AG10803 (cell line): ENCODE data around the gene FILIP1L.

Experiments
- DNase-seq: peaks from one replicate; pipeline ENCODE4 v3.0.0; 2010; ENCODE audit warnings: low read depth
- H3K4me3 ChIP-seq: 2 replicates; pipeline ENCODE4 v1.5.1; 2011; ENCODE audit warnings: mild to moderate bottlenecking, low read length, control low read depth
- TF ChIP-seq, protein P1 (sequence below): conservative IDR thresholded peaks from 2 replicates; pipeline ENCODE4 v1.5.1; 2011; ENCODE audit warnings: mild to moderate bottlenecking, low read length, control low read depth, inconsistent platforms

Gene FILIP1L

GRCh38 chr3:100106531-100107141, 7.7 kb downstream of the FILIP1L start:
- TF ChIP-seq, protein P1, sequence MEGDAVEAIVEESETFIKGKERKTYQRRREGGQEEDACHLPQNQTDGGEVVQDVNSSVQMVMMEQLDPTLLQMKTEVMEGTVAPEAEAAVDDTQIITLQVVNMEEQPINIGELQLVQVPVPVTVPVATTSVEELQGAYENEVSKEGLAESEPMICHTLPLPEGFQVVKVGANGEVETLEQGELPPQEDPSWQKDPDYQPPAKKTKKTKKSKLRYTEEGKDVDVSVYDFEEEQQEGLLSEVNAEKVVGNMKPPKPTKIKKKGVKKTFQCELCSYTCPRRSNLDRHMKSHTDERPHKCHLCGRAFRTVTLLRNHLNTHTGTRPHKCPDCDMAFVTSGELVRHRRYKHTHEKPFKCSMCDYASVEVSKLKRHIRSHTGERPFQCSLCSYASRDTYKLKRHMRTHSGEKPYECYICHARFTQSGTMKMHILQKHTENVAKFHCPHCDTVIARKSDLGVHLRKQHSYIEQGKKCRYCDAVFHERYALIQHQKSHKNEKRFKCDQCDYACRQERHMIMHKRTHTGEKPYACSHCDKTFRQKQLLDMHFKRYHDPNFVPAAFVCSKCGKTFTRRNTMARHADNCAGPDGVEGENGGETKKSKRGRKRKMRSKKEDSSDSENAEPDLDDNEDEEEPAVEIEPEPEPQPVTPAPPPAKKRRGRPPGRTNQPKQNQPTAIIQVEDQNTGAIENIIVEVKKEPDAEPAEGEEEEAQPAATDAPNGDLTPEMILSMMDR = no peak
- DNase-seq = peak; percentile 40
- H3K4me3 ChIP-seq = no peak overlapping the region

DNA sequence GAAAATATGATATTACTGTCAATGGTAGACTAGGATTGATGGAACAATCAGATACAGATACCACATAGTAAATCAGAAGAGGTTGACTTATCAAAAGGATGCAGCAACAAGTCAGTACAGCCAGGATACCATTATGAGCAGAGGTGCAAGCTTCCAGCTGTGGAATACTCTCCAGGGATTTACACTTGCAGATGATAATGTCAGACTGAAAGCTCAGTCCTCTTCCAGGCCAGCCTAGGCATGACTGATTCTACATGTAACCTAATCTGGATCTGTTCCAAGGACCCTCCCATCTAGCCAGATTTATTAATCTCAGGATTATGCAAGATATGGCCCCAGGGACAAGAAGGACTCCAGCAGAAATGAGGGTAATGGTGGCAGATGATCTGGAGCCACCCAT, 8.2 kb downstream of the FILIP1L start:
- TF ChIP-seq, protein P1 = no peak
- no peak overlapping the region for H3K4me3 ChIP-seq

GRCh38 chr3:100105501-100105900, 8.8 kb downstream of the FILIP1L start:
- DNase-seq = peak; percentile 48
- no peak overlapping the region for H3K4me3 ChIP-seq
- TF ChIP-seq, protein P1 = no peak

More for the DNA sequence above, 8.2 kb downstream of the FILIP1L start:
- DNase-seq = no peak

DNA sequence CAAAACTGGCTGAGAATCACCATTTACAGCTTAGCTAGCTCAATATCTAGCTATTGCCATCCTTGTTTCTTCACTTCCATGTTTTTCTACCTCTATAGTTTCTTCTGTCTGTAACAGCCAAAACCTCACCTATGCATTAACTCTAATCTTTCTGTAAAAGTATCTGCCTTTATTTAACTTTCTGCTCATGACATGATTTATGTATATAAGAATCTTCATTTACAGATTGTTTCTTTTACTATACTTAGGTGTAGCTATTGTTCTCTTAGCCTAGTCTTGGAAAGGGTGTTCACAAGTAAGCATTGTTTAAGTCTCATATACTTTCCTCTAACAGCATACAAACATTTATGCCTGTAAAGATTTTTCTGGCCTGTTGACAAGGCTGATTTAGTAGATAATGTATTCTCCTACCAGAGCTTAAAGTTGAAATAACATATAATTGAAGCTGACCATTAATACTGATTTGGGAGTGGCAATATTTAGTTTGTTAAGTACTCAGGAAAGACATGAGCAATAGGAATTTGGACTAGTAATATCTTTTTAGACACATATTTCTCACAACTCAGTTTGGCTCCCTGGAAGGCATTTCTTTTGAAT, 9.4 kb downstream of the FILIP1L start:
- TF ChIP-seq, protein P1 = no peak
- no peak overlapping the region for H3K4me3 ChIP-seq
- no peak for DNase-seq

GRCh38 chr3:100104442-100104798, 9.9 kb downstream of the FILIP1L start:
- H3K4me3 ChIP-seq = no peak overlapping the region
- TF ChIP-seq, protein P1 = no peak
- no peak for DNase-seq

DNA sequence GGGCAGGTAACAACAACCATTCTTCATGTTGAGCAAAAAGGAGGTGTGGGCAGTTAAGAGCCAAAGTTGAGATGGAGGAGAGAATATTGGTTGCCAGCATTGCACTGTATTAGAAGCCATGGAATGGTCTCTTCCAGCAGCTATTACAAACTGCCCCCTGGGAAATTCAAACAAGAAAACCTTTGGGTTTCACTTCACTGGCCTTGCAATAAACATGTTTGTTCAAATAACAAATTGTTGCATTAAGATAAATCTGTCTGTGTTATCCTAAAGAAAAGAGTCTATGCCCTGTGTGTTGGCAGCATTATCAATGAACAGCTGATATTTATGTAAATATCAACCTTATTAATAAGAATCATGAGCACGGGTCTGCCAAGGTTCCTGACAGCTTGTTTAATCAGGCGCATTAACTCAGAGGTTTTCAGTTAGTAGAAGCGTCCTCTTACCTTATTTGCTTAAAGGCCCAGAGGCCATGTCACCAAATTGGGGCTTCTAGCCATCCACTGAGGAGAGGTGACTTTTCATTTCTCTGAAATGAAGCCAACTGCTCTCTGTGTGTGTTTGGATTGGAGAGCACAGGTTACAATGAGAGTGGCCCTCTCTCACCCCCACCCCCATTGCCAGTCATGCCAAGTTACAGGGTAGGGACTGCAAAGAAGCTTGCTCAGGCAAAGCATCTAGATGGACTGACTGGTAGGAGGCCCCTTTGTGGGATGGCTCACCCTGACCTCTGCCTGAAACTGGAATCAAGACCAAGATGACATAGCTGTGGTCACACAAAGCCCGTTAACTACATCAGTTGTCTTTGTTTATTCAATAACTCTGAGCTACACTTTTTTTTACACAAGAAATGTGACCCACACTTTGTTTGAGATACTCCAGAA, 10.5 kb downstream of the FILIP1L start:
- H3K4me3 ChIP-seq = no peak overlapping the region
- TF ChIP-seq, protein P1 = no peak
- peak; percentile 70 for DNase-seq
